GM19025 (cell line): ENCODE results near the gene CEP89.
"Not testable (repeated sequence)": the region's sequence is repeated elsewhere in the genome, so short reads cannot be mapped to it uniquely, and the experiment has no call there.

ENCODE experiments used
- ATAC-seq: cut with Tn5 transposase; IDR thresholded peaks from one replicate; pipeline ENCODE4 v1.9.1; 2021; ENCODE audit warnings: mild to moderate bottlenecking, low read depth, moderate library complexity; ENCODE audit not compliant: unreplicated experiment

The CEP89 gene

GRCh38 chr19:32969549-32969948 is 2.2 kb downstream of the CEP89 start:
- no peak for ATAC-seq

GRCh38 chr19:32966750-32967149 is 5.0 kb downstream of the CEP89 start:
- ATAC-seq = no peak

- no peak for ATAC-seq
These were observed 26.5 kb downstream of the CEP89 start for GRCh38 chr19:32945260-32945659.

- ATAC-seq = not testable (repeated sequence)
These were observed 30.5 kb downstream of the CEP89 start for GRCh38 chr19:32941273-32941672.

- no peak for ATAC-seq
These were observed 35.7 kb downstream of the CEP89 start for GRCh38 chr19:32936065-32936464.

GRCh38 chr19:32935629-32936028 is 36.1 kb downstream of the CEP89 start:
- no peak for ATAC-seq

- ATAC-seq = no peak
These were observed 38.2 kb downstream of the CEP89 start for GRCh38 chr19:32933571-32933970.

- ATAC-seq = no peak
These were observed 41.2 kb downstream of the CEP89 start for GRCh38 chr19:32930567-32930966.

- ATAC-seq = no peak
These were observed 43.0 kb downstream of the CEP89 start for GRCh38 chr19:32928806-32929205.

- ATAC-seq = no peak
These were observed 47.6 kb downstream of the CEP89 start for GRCh38 chr19:32924200-32924599.

GRCh38 chr19:32921624-32922023 is 50.1 kb downstream of the CEP89 start:
- ATAC-seq = no peak

- ATAC-seq = no peak
These were observed 52.4 kb downstream of the CEP89 start for GRCh38 chr19:32919365-32919764.

GRCh38 chr19:32917616-32917996 is 54.2 kb downstream of the CEP89 start:
- no peak for ATAC-seq

GRCh38 chr19:32916969-32917615 is 54.7 kb downstream of the CEP89 start:
- ATAC-seq = no peak

- ATAC-seq = no peak
These were observed 56.7 kb downstream of the CEP89 start for GRCh38 chr19:32914879-32915660.

GRCh38 chr19:32911467-32911866 is 60.3 kb downstream of the CEP89 start:
- no peak for ATAC-seq

- no peak for ATAC-seq
These were observed 60.9 kb downstream of the CEP89 start for GRCh38 chr19:32910874-32911273.

- ATAC-seq = no peak
These were observed 61.7 kb downstream of the CEP89 start for GRCh38 chr19:32910094-32910493.

GRCh38 chr19:32909257-32909656 is 62.5 kb downstream of the CEP89 start:
- ATAC-seq = no peak

GRCh38 chr19:32908641-32909190 is 63.0 kb downstream of the CEP89 start:
- no peak for ATAC-seq

GRCh38 chr19:32902448-32902847 is 69.3 kb downstream of the CEP89 start:
- ATAC-seq = no peak
